T-helper 2 cell treated with Interferon-gamma antibody and Interleukin-4, amounts not matched to agents 5 μg/mL and 100 μg/mL, for 36 hours (primary cell): ENCODE results near the gene EXTL2.
"Not testable (repeated sequence)": the region's sequence is repeated elsewhere in the genome, so short reads cannot be mapped to it uniquely, and the experiment has no call there.

Source experiments
- DNase-seq: peaks from one replicate; pipeline ENCODE4 v3.0.0; 2021; ENCODE audit warnings: low spot score
- H3K27ac Mint-ChIP-seq: one replicate; pipeline ENCODE4 v1.8.0; 2021; ENCODE audit warnings: mild to moderate bottlenecking, mixed read lengths
- H3K27me3 Mint-ChIP-seq: one replicate; pipeline ENCODE4 v1.8.0; 2021; ENCODE audit warnings: low read depth, mixed read lengths
- H3K36me3 Mint-ChIP-seq: one replicate; pipeline ENCODE4 v1.8.0; 2021; ENCODE audit warnings: low read depth, mixed read lengths
- H3K4me1 Mint-ChIP-seq: one replicate; pipeline ENCODE4 v1.8.0; 2021; ENCODE audit warnings: low read depth, mixed read lengths
- H3K4me3 Mint-ChIP-seq: one replicate; pipeline ENCODE4 v1.8.0; 2022; ENCODE audit warnings: mild to moderate bottlenecking, moderate library complexity, mixed read lengths
- H3K9me3 Mint-ChIP-seq: one replicate; pipeline ENCODE4 v1.8.0; 2021; ENCODE audit warnings: mixed read lengths

EXTL2 gene

DNA sequence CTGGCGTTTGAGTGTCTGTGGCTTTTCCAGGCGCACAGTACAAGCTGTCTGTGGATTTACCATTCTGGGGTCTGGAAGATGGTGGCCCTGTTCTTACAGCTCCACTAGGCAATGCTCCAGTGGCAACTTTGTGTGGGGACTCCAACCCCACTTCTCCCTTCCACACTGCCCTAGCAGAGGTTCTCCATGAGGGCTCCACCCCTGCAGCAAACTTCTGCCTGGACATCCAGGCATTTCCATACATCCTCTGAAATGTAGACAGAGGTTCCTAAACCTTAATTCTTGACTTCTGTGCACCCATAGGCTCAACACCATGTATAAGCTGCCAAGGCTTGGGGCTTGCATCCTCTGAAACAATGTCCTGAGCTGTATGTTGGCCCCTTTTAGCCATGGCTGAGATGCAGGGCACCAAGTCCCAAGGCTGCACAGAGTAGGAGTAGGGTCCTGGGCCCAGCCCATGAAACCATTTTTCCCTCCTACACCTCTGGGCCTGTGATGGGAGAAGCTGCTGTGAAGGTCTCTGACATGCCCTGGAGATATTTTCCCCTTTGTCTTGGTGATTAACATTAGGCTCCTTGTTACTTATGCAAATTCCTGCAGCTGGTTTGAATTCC is 4.7 kb downstream of the EXTL2 start:
- H3K27ac Mint-ChIP-seq, DNase-seq, H3K4me3 Mint-ChIP-seq, H3K27me3 Mint-ChIP-seq: not testable (repeated sequence)
- H3K36me3 Mint-ChIP-seq, result peaks cover 19% of the 10 kb centered on the region
- peaks cover 35% of the 10 kb centered on the region for H3K9me3 Mint-ChIP-seq
- peaks cover 18% of the 10 kb centered on the region for H3K4me1 Mint-ChIP-seq

DNA sequence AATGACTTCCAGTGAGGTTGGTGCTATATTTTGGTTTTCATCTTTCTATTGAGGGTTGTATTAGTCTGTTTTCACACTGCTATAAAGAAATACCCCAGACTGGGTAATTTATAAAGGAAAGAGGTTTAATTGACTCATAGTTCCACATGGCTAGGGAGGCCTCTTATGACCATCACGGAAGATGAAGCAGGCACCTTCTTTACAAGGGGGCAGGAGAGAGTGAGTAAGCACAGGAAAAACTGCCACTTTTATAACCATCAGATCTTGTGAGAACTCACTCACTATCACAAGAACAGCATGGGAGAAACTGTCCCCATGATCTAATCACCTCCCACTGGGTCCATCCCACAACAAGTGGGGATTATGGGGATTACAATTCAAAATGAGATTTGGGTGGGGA is 5.6 kb downstream of the EXTL2 start:
- not testable (repeated sequence) for H3K27me3 Mint-ChIP-seq, H3K4me3 Mint-ChIP-seq, DNase-seq, H3K27ac Mint-ChIP-seq
- Mint-ChIP-seq H3K4me1 (peaks cover 11% of the 10 kb centered on the region), H3K9me3 (peaks cover 35% of the 10 kb centered on the region), H3K36me3 (peaks cover 17% of the 10 kb centered on the region)

DNA sequence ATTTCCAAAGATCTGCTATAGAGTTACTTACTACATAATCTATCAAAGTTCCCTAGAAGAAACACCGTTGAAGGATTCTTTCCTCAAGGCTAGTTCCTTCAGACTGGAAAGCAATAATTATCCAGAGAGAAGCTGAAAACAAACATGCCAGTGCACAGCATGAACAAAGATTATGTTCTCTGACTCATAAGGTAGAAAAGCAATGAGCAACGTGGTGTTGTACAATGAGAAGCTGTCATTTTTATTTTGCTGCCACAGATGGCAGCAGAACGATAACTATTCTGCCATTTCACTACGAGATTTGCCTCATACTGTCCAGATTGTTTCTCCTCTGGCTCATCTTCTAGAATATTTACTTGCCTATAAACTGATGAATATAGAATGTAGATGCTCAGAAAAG is 10.7 kb downstream of the EXTL2 start:
- H3K36me3 Mint-ChIP-seq, result peaks cover 2% of the 10 kb centered on the region

DNA sequence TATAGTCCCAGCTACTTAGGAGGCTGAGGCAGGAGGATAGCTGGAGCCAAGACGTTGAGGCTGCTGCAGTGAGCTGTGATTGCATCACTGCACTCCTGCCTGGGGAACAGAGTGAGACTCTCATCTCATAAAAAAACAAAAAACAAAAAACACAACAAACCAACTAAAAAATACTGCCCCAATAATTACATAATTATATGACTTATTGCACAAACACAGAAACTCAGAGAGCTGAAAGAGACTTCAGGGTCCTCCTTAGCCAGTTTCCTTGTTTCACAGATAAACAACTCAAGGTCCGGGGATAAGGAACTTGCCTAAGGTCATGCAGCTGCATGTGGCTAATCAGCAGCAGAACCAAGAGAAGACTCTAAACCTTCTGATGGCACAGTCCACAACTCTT is 11.9 kb downstream of the EXTL2 start:
- H3K27me3 Mint-ChIP-seq, result no peaks in the 10 kb centered on the region
- no peak overlapping the region for H3K27ac Mint-ChIP-seq
- H3K36me3 Mint-ChIP-seq, result no peaks in the 10 kb centered on the region
- DNase-seq, result no peak
- no peaks in the 10 kb centered on the region for H3K9me3 Mint-ChIP-seq
- no peak overlapping the region for H3K4me3 Mint-ChIP-seq
- H3K4me1 Mint-ChIP-seq, result peaks cover 2% of the 10 kb centered on the region

More for the DNA sequence above, 10.7 kb downstream of the EXTL2 start:
- Mint-ChIP-seq H3K4me3 (no peak overlapping the region), H3K27me3 (no peaks in the 10 kb centered on the region), H3K9me3 (peaks cover 10% of the 10 kb centered on the region), H3K27ac (no peak overlapping the region), H3K4me1 (peaks cover 2% of the 10 kb centered on the region)
- DNase-seq, result no peak

DNA sequence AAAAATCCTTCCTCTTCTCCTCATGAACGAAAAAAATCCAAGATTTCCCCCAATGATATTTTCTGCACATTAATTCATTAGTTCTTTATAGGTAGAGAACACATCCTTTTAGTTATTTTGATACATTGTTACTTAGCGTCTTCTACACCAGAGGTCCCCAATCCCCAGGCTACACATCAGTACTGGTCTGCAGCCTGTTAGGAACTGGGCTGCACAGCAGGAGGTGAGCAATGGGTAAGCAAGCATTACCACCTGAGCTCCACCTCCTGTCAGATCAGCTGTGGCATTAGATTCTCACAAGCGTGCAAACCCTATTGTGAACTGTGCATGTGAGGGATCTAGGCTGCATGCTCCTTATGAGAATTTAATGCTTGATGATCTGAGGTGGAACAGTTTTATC is 13.0 kb downstream of the EXTL2 start:
- no peaks in the 10 kb centered on the region for H3K36me3 Mint-ChIP-seq

DNA sequence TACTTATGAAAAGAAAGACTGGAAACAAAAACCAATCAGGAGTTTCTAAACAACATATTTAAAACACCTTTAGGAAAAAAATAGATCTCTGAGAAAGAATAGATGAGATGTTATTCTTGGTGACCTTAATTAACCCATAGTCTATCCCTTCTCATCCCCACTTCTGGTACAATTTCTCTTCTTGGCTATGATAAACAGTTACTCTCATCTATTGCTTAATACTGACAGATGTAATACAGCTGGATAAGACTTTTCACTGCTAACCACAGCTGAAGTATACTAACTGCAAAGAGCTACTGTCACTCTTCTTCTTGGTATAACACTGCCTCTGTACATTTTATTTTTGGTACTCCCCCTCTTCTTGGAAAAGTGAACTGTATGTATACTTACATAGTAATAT is 15.2 kb downstream of the EXTL2 start:
- Mint-ChIP-seq H3K36me3 (no peaks in the 10 kb centered on the region), H3K27me3 (no peaks in the 10 kb centered on the region)
- no peak for DNase-seq

More for the DNA sequence above, 13.0 kb downstream of the EXTL2 start:
- H3K27ac Mint-ChIP-seq, result no peak overlapping the region
- peaks cover 2% of the 10 kb centered on the region for H3K4me1 Mint-ChIP-seq
- DNase-seq, result no peak
- H3K4me3 Mint-ChIP-seq, result no peak overlapping the region
- no peaks in the 10 kb centered on the region for H3K9me3 Mint-ChIP-seq
- no peaks in the 10 kb centered on the region for H3K27me3 Mint-ChIP-seq

DNA sequence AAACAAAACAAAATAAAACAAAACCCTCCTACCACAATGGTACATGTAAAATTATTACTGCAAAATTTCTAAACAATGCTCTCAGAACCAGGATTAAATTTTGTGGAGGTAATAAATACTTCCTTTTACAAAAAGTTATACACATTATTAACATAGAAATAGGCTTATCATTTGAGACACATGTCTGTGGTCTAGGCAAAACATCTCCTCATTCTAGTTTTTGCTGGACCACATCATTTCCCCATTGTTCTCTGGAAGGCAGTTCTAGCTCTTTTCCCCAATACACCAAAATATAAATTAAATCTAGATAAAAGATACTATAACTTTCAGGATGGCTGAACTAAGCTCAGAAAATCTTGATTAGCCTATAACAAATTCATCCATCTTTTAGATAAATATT is 18.4 kb downstream of the EXTL2 start:
- Mint-ChIP-seq H3K4me1 (no peaks in the 10 kb centered on the region), H3K27ac (no peak overlapping the region), H3K36me3 (no peaks in the 10 kb centered on the region), H3K27me3 (peaks cover 2% of the 10 kb centered on the region), H3K9me3 (no peaks in the 10 kb centered on the region), H3K4me3 (no peak overlapping the region)
- no peak for DNase-seq

More for the DNA sequence above, 15.2 kb downstream of the EXTL2 start:
- Mint-ChIP-seq H3K4me3 (no peak overlapping the region), H3K27ac (no peak overlapping the region), H3K4me1 (peaks cover 2% of the 10 kb centered on the region), H3K9me3 (no peaks in the 10 kb centered on the region)

DNA sequence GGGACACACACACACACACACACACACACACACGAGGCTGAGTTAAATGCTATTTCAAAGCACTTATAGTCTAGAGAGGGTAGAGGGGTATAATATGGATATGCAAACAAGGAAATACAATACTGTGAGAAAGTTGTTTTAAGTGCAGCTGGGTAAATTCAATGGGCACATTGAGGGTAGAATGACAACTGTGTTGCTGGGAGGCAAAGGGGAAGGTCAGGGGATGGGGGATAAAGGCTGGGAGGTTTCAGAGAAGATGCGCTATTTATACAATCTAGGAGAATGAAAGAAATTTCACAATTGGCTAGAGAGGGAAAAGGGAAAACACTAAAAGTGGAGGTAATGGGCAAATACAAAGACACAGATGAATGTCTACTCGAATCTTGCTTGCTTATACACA is 19.4 kb downstream of the EXTL2 start:
- Mint-ChIP-seq H3K4me1 (no peaks in the 10 kb centered on the region), H3K9me3 (no peaks in the 10 kb centered on the region), H3K27me3 (peaks cover 2% of the 10 kb centered on the region), H3K36me3 (no peaks in the 10 kb centered on the region), H3K27ac (no peak overlapping the region), H3K4me3 (no peak overlapping the region)
- DNase-seq, result no peak

DNA sequence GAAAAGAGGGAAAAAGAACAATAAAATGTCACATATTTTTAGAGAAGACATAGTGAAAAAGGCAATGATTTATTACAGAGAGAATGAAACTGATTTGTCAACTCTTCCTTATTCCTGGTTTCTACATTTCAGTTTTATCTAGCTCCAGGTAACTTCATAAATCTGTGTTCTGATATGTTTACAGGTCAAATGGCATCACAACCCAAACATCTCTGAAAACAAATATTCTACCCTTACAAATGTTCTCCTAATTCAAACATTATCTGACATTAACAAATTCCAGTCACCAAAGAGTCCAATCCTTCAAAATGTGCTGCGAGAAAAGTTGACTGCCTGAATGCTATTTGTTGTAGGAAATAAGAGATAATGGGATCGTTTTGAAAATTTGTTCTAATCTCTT is 20.2 kb downstream of the EXTL2 start:
- H3K4me1 Mint-ChIP-seq, result no peaks in the 10 kb centered on the region
- DNase-seq, result no peak
- H3K27me3 Mint-ChIP-seq, result peaks cover 2% of the 10 kb centered on the region
- H3K27ac Mint-ChIP-seq, result no peak overlapping the region
- no peaks in the 10 kb centered on the region for H3K9me3 Mint-ChIP-seq
- no peak overlapping the region for H3K4me3 Mint-ChIP-seq
- no peaks in the 10 kb centered on the region for H3K36me3 Mint-ChIP-seq

DNA sequence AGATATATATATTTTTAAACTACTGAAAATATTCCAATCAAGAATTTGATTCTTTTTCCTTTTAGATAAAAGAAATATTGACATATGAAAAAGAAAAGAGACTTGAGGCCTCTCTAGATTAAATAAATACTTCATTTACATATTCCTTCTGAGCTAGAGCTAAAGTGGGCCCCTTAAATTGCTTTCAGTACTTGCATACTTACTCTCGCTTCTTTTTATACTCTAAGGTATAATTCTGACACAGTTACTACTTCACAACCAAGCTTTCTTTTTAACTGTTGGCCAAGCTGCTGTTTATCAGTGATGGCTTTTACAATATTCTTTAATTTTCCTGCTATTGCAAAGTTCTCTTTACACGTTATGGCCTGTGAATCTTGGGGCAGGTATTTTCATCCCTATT is 24.6 kb downstream of the EXTL2 start:
- no peak for DNase-seq
- H3K36me3 Mint-ChIP-seq, result no peaks in the 10 kb centered on the region
- peaks cover 1% of the 10 kb centered on the region for H3K4me1 Mint-ChIP-seq
- no peaks in the 10 kb centered on the region for H3K9me3 Mint-ChIP-seq
- peaks cover 5% of the 10 kb centered on the region for H3K27me3 Mint-ChIP-seq
- no peak overlapping the region for H3K27ac Mint-ChIP-seq
- no peak overlapping the region for H3K4me3 Mint-ChIP-seq

DNA sequence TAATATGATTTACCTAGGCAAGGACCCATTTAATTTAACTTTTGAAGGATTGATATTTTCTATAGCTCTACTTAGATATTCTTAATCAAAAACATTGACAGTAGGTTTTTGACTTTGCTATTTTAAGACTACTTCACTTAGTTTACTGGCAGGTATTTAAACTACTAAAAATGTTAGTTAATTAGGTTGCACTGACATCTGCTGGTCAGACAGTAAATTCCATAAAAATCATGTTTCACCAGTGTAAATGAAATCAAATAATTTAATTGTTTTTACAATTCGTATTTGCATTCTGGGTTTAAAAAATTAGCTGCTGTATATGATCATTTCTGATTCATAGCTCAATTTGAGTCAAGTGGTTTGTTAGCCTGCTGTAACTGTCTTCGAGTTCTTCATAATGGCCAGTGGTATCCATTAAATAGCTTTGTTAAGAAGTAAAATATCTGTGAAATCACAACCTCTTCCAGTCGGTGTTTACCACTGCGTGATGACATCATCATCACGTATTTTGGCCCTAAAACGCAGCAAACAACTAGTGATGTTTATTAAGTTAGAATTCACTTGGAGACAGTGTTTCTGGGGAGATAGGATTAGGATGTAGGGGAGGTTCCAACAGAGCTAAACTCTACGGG is 26.2 kb downstream of the EXTL2 start:
- DNase-seq, result no peak
- Mint-ChIP-seq H3K4me1 (peaks cover 1% of the 10 kb centered on the region), H3K36me3 (no peaks in the 10 kb centered on the region), H3K9me3 (no peaks in the 10 kb centered on the region), H3K4me3 (no peak overlapping the region), H3K27ac (no peak overlapping the region), H3K27me3 (peaks cover 5% of the 10 kb centered on the region)

DNA sequence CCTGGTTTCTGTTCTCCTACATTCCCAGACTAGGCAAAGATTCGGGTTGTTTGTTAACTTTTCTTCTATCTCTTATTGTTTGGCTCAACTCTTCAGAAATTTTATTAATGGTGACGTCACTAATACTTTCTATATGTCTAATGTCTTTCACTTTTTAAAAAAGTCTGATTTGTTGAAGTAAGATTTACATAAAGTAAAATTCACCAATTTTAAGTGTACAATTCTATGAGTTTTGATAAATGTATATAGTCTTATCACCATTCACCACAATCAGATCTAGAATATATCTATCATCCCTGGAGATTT is 27.8 kb downstream of the EXTL2 start:
- Mint-ChIP-seq H3K4me1 (peaks cover 1% of the 10 kb centered on the region), H3K27ac (no peak overlapping the region), H3K27me3 (peaks cover 3% of the 10 kb centered on the region), H3K4me3 (no peak overlapping the region), H3K36me3 (no peaks in the 10 kb centered on the region), H3K9me3 (no peaks in the 10 kb centered on the region)
- no peak for DNase-seq

DNA sequence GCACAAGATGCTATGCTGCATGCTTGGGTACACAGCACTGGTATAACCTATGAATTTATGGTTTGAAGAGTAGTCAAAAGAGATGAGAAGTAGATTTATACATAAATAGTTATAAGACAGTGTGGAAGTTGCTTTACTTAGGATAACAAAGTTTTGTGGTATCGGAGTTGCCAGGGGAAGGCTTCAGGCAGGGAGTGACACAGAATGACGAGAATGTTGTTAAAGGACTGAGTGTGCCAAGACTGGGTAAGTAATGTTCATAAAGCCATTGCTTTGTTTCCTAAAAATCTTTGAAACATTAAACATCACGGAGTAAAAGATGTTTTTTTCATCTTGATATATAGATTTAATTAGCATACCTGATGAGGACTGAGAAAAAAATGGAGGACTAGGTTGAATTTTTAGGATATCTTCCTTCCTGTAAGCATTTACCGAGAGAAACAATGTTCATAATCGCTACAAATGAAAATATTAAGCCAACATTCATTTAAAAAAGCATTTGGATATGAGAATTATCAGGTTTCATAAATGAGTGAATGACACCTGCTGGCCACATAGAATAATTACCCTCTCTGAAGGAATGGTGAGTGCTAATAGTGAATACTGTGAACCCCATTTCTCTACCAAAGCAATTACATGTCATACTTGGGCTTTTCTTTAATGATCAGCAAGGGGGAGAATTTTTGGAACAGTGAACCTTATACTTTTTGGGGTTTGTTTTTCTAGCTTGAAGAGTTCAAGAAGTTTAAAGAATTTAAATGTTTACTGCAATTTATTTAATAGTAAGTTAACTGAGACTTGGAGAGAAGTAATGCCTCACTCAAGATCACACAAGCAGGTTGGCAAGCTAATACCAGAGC is 28.4 kb downstream of the EXTL2 start:
- no peaks in the 10 kb centered on the region for H3K36me3 Mint-ChIP-seq
- H3K27me3 Mint-ChIP-seq, result peaks cover 3% of the 10 kb centered on the region
- H3K4me3 Mint-ChIP-seq, result no peak overlapping the region
- H3K27ac Mint-ChIP-seq, result no peak overlapping the region
- H3K4me1 Mint-ChIP-seq, result peaks cover 1% of the 10 kb centered on the region
- no peak for DNase-seq
- H3K9me3 Mint-ChIP-seq, result no peaks in the 10 kb centered on the region

DNA sequence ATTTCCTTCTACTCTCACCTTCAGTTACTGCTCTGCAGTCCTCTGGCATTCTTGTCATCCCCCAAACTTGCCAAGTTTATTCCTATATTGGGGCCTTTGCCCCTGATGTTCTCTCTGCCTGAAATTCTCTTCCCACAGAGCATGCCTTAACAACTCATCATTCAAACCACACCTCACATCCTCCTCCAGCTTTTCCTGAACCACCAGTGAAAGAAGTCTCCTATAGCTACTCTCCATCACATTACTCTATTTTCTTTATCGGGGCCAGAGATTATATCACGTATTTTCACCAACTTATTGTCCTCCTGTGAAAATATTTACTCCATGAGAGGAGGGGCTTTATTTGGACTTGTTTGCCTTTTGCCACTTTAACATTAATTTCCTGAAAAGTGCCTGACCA is 32.1 kb downstream of the EXTL2 start:
- no peaks in the 10 kb centered on the region for H3K9me3 Mint-ChIP-seq
- no peaks in the 10 kb centered on the region for H3K4me1 Mint-ChIP-seq
- H3K27ac Mint-ChIP-seq, result no peak overlapping the region
- no peak overlapping the region for H3K4me3 Mint-ChIP-seq
- peaks cover 9% of the 10 kb centered on the region for H3K27me3 Mint-ChIP-seq
- no peak for DNase-seq
- H3K36me3 Mint-ChIP-seq, result no peaks in the 10 kb centered on the region
